Measurements from ENCODE around the gene PORCN. TPM values are rescaled to one million over a fixed set of nuclear protein-coding genes. Genes with fewer than 3 reads are reported as not detected.

Gene PORCN
- total RNA-seq, 1 experiment from 2014 or later = 12.6 TPM

GRCh38 chrX:48467281-48467761, 41.5 kb upstream of the PORCN start:
- Histone ChIP-seq H3K23me2 (ENCODE audit: insufficient read length, low read depth, low read length, poor library complexity, severe bottlenecking) (peaks cover 8% of the 10 kb centered on the region), H3K79me2 (ENCODE audit: insufficient read depth, low read length) (no peaks in the 10 kb centered on the region), H4K5ac (ENCODE audit: insufficient read length, low read depth, low read length) (no peak overlapping the region), H4K8ac (replicated peaks; ENCODE audit: insufficient read length, low read depth, low read length) (no peak overlapping the region), H3K18ac (ENCODE audit: insufficient read length, low read depth, low read length) (no peak overlapping the region), H3T11ph (ENCODE audit: low read length) (no peak overlapping the region), H2BK120ac (ENCODE audit: low read depth, low read length, poor library complexity, severe bottlenecking) (no peak overlapping the region), H2AFZ (ENCODE audit: low read length) (no peak overlapping the region), H3K27ac (ENCODE audit: insufficient read length, low read depth, low read length) (no peak overlapping the region), H4K20me1 (ENCODE audit: control insufficient read depth, insufficient read depth, insufficient read length) (no peaks in the 10 kb centered on the region), H3K14ac (ENCODE audit: insufficient read depth, low read length) (0 out of 2 replicates have a peak overlapping the region, but pooled peaks have one; percentile 46), H3K56ac (ENCODE audit: insufficient read length, low read depth, low read length) (no peak overlapping the region), H2BK15ac (ENCODE audit: low read depth, low read length) (no peak overlapping the region), H4K91ac (ENCODE audit: insufficient read length, low read depth, low read length) (no peak overlapping the region), H3K4ac (ENCODE audit: low read depth, low read length) (no peak overlapping the region), H3K23ac (ENCODE audit: insufficient read length, low read depth, low read length) (no peak overlapping the region), H3K4me2 (ENCODE audit: insufficient read depth, insufficient read length, low read length) (peak overlapping the region; percentile 69), H2BK5ac (ENCODE audit: insufficient read length, low read length) (no peak overlapping the region), H2BK12ac (ENCODE audit: insufficient read length, low read depth, low read length) (no peak overlapping the region), H3K9me3 (ENCODE audit: control insufficient read depth, low read depth, low read length) (peaks cover 49% of the 10 kb centered on the region), H2BK20ac (ENCODE audit: low read depth, low read length, poor library complexity, severe bottlenecking) (no peak overlapping the region), H3K27me3 (ENCODE audit: insufficient read depth, low read length) (no peaks in the 10 kb centered on the region), H3K4me1 (ENCODE audit: insufficient read depth, low read length) (peaks cover 4% of the 10 kb centered on the region; the same call in 1 of the 2 replicates), H3K9ac (ENCODE audit: extremely low read depth, insufficient read length, low read length) (no peak overlapping the region), H2AK5ac (ENCODE audit: insufficient read length, low read length) (no peak overlapping the region), H3K79me1 (ENCODE audit: insufficient read depth, low read depth, low read length, poor library complexity, severe bottlenecking) (no peaks in the 10 kb centered on the region)
- peak overlapping the region; percentile 83 to 90 for H3K4me3 Mint-ChIP-seq
- peak overlapping the region in 1 of 3 experiments; percentile 52; a peak in 1 of 7 replicates for H3K27ac Mint-ChIP-seq
- no CpG with 5 or more reads among the region's 10 CpGs for WGBS (ENCODE audit: extremely low coverage, insufficient read length, low lambda C conversion rate)
- no peak for TF ChIP-seq CTCF (conservative IDR thresholded peaks at IDR 0.05)
- H3K9me3 Mint-ChIP-seq = peaks cover 82 to 88% of the 10 kb centered on the region in 2 experiments
- H3K27me3 Mint-ChIP-seq (ENCODE audit: low read depth) = peaks cover 3% of the 10 kb centered on the region; the same call in 1 of the 2 replicates
- no peak for DNase-seq
- H3K4me1 Mint-ChIP-seq = peaks cover 15 to 28% of the 10 kb centered on the region in 2 experiments
- peaks cover 29 to 38% (median 35%) of the 10 kb centered on the region in 3 experiments for H3K36me3 Mint-ChIP-seq (ENCODE audit: insufficient read depth in 1 of 3, low read depth in 3 of 3)

Data from H9 (cell line).